ENCODE data around the gene PCED1B.

DNA sequence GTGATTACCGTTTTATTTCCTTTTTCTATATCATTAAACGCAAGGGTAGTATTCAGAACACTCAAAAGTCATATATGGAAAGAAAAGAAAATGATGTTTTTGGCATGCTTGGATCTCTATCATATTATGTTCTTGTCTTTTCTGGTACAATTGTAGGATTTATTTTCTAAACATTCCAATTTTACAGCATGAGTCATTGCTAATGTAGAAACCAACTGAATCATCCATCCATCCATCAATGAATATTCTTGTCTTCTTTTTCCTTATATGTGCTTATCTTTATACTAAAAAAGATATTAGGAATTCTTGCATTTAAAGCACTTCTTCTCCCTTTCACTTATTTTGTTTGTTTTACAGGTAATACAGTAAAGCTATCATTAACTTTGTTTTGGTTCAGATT lies 20.7 kb downstream of the PCED1B start:
- TF ChIP-seq, protein P1, sequence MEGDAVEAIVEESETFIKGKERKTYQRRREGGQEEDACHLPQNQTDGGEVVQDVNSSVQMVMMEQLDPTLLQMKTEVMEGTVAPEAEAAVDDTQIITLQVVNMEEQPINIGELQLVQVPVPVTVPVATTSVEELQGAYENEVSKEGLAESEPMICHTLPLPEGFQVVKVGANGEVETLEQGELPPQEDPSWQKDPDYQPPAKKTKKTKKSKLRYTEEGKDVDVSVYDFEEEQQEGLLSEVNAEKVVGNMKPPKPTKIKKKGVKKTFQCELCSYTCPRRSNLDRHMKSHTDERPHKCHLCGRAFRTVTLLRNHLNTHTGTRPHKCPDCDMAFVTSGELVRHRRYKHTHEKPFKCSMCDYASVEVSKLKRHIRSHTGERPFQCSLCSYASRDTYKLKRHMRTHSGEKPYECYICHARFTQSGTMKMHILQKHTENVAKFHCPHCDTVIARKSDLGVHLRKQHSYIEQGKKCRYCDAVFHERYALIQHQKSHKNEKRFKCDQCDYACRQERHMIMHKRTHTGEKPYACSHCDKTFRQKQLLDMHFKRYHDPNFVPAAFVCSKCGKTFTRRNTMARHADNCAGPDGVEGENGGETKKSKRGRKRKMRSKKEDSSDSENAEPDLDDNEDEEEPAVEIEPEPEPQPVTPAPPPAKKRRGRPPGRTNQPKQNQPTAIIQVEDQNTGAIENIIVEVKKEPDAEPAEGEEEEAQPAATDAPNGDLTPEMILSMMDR (conservative IDR thresholded peaks at IDR 0.05 in 1 of 2, IDR thresholded peaks at IDR 0.05 in 1 of 2; ENCODE audit: extremely low read depth in 1 of 2, insufficient read depth in 1 of 2, low read depth in 1 of 2, low read length in 2 of 2), result no peak
- TF ChIP-seq EZH2 (IDR thresholded peaks at IDR 0.05; ENCODE audit: borderline replicate concordance, low read length), result no peak

All from mammary epithelial cell (primary cell).